Measurements from ENCODE around the gene OASL. TPM values are rescaled to one million over a fixed set of nuclear protein-coding genes. Genes with fewer than 3 reads are reported as not detected.

The OASL gene
- total RNA-seq, 2 donors from 2014 or later = 0.14 to 0.91 TPM

DNA sequence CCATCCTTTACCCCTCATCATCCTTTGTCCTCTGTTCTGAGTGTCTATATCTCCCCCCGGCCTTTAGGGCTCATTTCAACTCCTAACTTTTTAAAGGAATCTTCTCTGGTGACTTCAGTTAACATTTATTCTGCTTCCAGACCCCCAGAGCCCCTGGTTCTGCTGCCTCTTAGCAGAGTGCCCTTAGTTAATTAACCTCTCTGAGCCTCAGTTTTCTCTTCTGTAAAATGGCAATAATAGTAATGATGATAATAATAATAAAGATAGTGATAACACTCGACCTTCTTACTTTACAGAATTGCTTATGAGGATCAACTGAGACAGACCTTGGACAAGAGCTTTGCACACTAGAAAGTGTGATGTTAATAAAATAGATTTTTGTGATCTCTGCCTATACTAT, 16.3 kb downstream of the OASL start:
- H3K27me3 ChIP-seq (replicated peaks; ENCODE audit: insufficient read depth) = no peaks in the 10 kb centered on the region
- intact Hi-C loops (cut with DNase I) = no loop called here
- H3K36me3 ChIP-seq = no peaks in the 10 kb centered on the region
- no peak overlapping the region for H3K4me3 ChIP-seq
- no peak overlapping the region for H3K27ac ChIP-seq
- H3K4me1 ChIP-seq (replicated peaks) = no peaks in the 10 kb centered on the region
- TF ChIP-seq POLR2A (IDR thresholded peaks at IDR 0.05) (no peak), POLR2AphosphoS5 (IDR thresholded peaks at IDR 0.05) (no peak), CTCF (IDR thresholded peaks at IDR 0.05) (no peak)
- 80% methylated on average over 2 of the region's 2 CpGs for WGBS
- DNase-seq (ENCODE audit: low spot score) = no peak
- H3K9me3 ChIP-seq = no peaks in the 10 kb centered on the region

- H3K27ac ChIP-seq = no peak overlapping the region
- 76% methylated on average over 6 of the region's 6 CpGs for WGBS
- no peak for DNase-seq (ENCODE audit: low spot score)
- no peaks in the 10 kb centered on the region for H3K36me3 ChIP-seq
- H3K27me3 ChIP-seq (replicated peaks; ENCODE audit: insufficient read depth) = no peaks in the 10 kb centered on the region
- TF ChIP-seq POLR2A (IDR thresholded peaks at IDR 0.05) = no peak
- TF ChIP-seq CTCF (IDR thresholded peaks at IDR 0.05) = no peak
- no peak for TF ChIP-seq POLR2AphosphoS5 (IDR thresholded peaks at IDR 0.05)
- no peaks in the 10 kb centered on the region for H3K9me3 ChIP-seq
- H3K4me1 ChIP-seq (replicated peaks) = no peaks in the 10 kb centered on the region
- no peak overlapping the region for H3K4me3 ChIP-seq
- intact Hi-C loops (cut with DNase I) = no loop called here
These were observed 17.3 kb downstream of the OASL start for GRCh38 chr12:121021754-121022153.

GRCh38 chr12:121018860-121019617, 20.0 kb downstream of the OASL start:
- H3K9me3 ChIP-seq = no peaks in the 10 kb centered on the region
- no peaks in the 10 kb centered on the region for H3K27me3 ChIP-seq (replicated peaks; ENCODE audit: insufficient read depth)
- DNase-seq (ENCODE audit: low spot score) = no peak
- intact Hi-C loops (cut with DNase I) = no loop called here
- H3K4me3 ChIP-seq = no peak overlapping the region
- no peaks in the 10 kb centered on the region for H3K36me3 ChIP-seq
- WGBS = 75% methylated on average over 2 of the region's 2 CpGs
- H3K27ac ChIP-seq = no peak overlapping the region
- H3K4me1 ChIP-seq (replicated peaks) = peaks cover 5% of the 10 kb centered on the region
- TF ChIP-seq CTCF (IDR thresholded peaks at IDR 0.05) (no peak), POLR2A (IDR thresholded peaks at IDR 0.05) (no peak), POLR2AphosphoS5 (IDR thresholded peaks at IDR 0.05) (no peak)

GRCh38 chr12:121017966-121018491, 21.0 kb downstream of the OASL start:
- Histone ChIP-seq H3K36me3 (no peaks in the 10 kb centered on the region), H3K27ac (no peak overlapping the region), H3K9me3 (no peaks in the 10 kb centered on the region), H3K4me3 (no peak overlapping the region), H3K27me3 (replicated peaks; ENCODE audit: insufficient read depth) (no peaks in the 10 kb centered on the region), H3K4me1 (replicated peaks) (peaks cover 5% of the 10 kb centered on the region)
- intact Hi-C loops (cut with DNase I) = no loop called here
- WGBS = 88% methylated on average over 15 of the region's 15 CpGs
- TF ChIP-seq POLR2A (IDR thresholded peaks at IDR 0.05) (no peak), CTCF (IDR thresholded peaks at IDR 0.05) (no peak), POLR2AphosphoS5 (IDR thresholded peaks at IDR 0.05) (no peak)
- no peak for DNase-seq (ENCODE audit: low spot score)

Data from prostate gland (tissue), 2 donors.